Immature natural killer cell (primary cell): ENCODE data around the gene MEIS1. TPM values are rescaled to one million over a fixed set of nuclear protein-coding genes. Genes with fewer than 3 reads are reported as not detected.

ENCODE experiments used
- DNase-seq, 3 donors: peaks; one replicate each; pipeline ENCODE4 v3.0.0; 2022; ENCODE audit warnings: mixed read lengths in 1 of 3
- H3K27ac Mint-ChIP-seq, 6 donors: one replicate each; pipeline ENCODE4 v1.8.0; 2020; ENCODE audit warnings: mixed read lengths in 6 of 6, mild to moderate bottlenecking in 5 of 6, inconsistent platforms in 4 of 6, moderate library complexity in 3 of 6
- H3K27me3 Mint-ChIP-seq, 3 donors: one replicate each; pipeline ENCODE4 v1.8.0; 2020 to 2021; ENCODE audit warnings: low read depth in 3 of 3, mild to moderate bottlenecking in 3 of 3, mixed read lengths in 3 of 3, moderate library complexity in 3 of 3, inconsistent platforms in 1 of 3
- H3K36me3 Mint-ChIP-seq, 3 donors: one replicate each; pipeline ENCODE4 v1.8.0; 2020; ENCODE audit warnings: mixed read lengths in 3 of 3, inconsistent platforms in 2 of 3, mild to moderate bottlenecking in 2 of 3
- H3K4me1 Mint-ChIP-seq, 2 donors: one replicate each; pipeline ENCODE4 v1.8.0; 2020; ENCODE audit warnings: inconsistent platforms in 2 of 2, mild to moderate bottlenecking in 2 of 2, mixed read lengths in 2 of 2, moderate library complexity in 1 of 2
- H3K4me3 Mint-ChIP-seq, 5 donors: one replicate each; pipeline ENCODE4 v1.8.0; 2020; ENCODE audit warnings: mild to moderate bottlenecking in 5 of 5, mixed read lengths in 5 of 5, inconsistent platforms in 3 of 5, moderate library complexity in 3 of 5
- H3K9me3 Mint-ChIP-seq, 6 donors: one replicate each; pipeline ENCODE4 v1.8.0; 2020; ENCODE audit warnings: mild to moderate bottlenecking in 6 of 6, mixed read lengths in 6 of 6, inconsistent platforms in 4 of 6, moderate library complexity in 3 of 6
- polyA plus RNA-seq, 3 donors: library from polyadenylated mRNA; unstranded; fragments of 300-500 nt; fragmentation: Illumina TruSeq; gene quantifications; one replicate each; pipeline ENCODE4 v1.2.3, GENCODE V29; 2021

MEIS1 gene
- polyA plus RNA-seq, 3 donors from 2014 or later = 1.3 to 1.7 TPM; not detected in 1

GRCh38 chr2:66501267-66501666 lies 66.3 kb downstream of the MEIS1 start:
- no peak overlapping the region for H3K4me3 Mint-ChIP-seq
- no peaks in the 10 kb centered on the region for H3K4me1 Mint-ChIP-seq
- no peaks in the 10 kb centered on the region for H3K36me3 Mint-ChIP-seq
- H3K27ac Mint-ChIP-seq = no peak overlapping the region
- no peak for DNase-seq
- H3K9me3 Mint-ChIP-seq = peaks cover 0 to 4% (median 0%) of the 10 kb centered on the region in 6 donors
- H3K27me3 Mint-ChIP-seq = no peaks in the 10 kb centered on the region

- peaks cover 0 to 7% (median 0%) of the 10 kb centered on the region in 3 donors for H3K27me3 Mint-ChIP-seq
- no peak for DNase-seq
- no peaks in the 10 kb centered on the region for H3K4me1 Mint-ChIP-seq
- H3K9me3 Mint-ChIP-seq = no peaks in the 10 kb centered on the region
- H3K36me3 Mint-ChIP-seq = no peaks in the 10 kb centered on the region
- no peak overlapping the region for H3K4me3 Mint-ChIP-seq
- no peak overlapping the region for H3K27ac Mint-ChIP-seq
Measured at GRCh38 chr2:66506265-66506664, 71.3 kb downstream of the MEIS1 start.

- Mint-ChIP-seq H3K4me1 (no peaks in the 10 kb centered on the region), H3K4me3 (no peak overlapping the region), H3K9me3 (no peaks in the 10 kb centered on the region), H3K36me3 (no peaks in the 10 kb centered on the region), H3K27ac (no peak overlapping the region), H3K27me3 (peaks cover 0 to 7% (median 0%) of the 10 kb centered on the region in 3 donors)
- no peak for DNase-seq
Measured at GRCh38 chr2:66507673-66508201, 72.8 kb downstream of the MEIS1 start.

GRCh38 chr2:66508484-66509071 lies 73.7 kb downstream of the MEIS1 start:
- Mint-ChIP-seq H3K27ac (no peak overlapping the region), H3K4me1 (no peaks in the 10 kb centered on the region), H3K27me3 (peaks cover 0 to 7% (median 0%) of the 10 kb centered on the region in 3 donors), H3K36me3 (no peaks in the 10 kb centered on the region), H3K4me3 (peak overlapping the region in 2 of 5 donors; percentile 28 to 44), H3K9me3 (no peaks in the 10 kb centered on the region)
- no peak for DNase-seq

- Mint-ChIP-seq H3K4me1 (no peaks in the 10 kb centered on the region), H3K27ac (no peak overlapping the region), H3K36me3 (no peaks in the 10 kb centered on the region), H3K4me3 (no peak overlapping the region), H3K9me3 (no peaks in the 10 kb centered on the region), H3K27me3 (peaks cover 0 to 7% (median 0%) of the 10 kb centered on the region in 3 donors)
- DNase-seq = no peak
Measured at GRCh38 chr2:66509326-66509811, 74.4 kb downstream of the MEIS1 start.

GRCh38 chr2:66512626-66513025 lies 77.7 kb downstream of the MEIS1 start:
- Mint-ChIP-seq H3K4me1 (no peaks in the 10 kb centered on the region), H3K27ac (no peak overlapping the region), H3K36me3 (no peaks in the 10 kb centered on the region), H3K9me3 (no peaks in the 10 kb centered on the region), H3K4me3 (no peak overlapping the region), H3K27me3 (no peaks in the 10 kb centered on the region)
- no peak for DNase-seq

GRCh38 chr2:66515743-66516142 lies 80.8 kb downstream of the MEIS1 start:
- Mint-ChIP-seq H3K36me3 (no peaks in the 10 kb centered on the region), H3K4me3 (no peak overlapping the region), H3K27ac (no peak overlapping the region), H3K4me1 (no peaks in the 10 kb centered on the region), H3K9me3 (no peaks in the 10 kb centered on the region), H3K27me3 (no peaks in the 10 kb centered on the region)
- no peak for DNase-seq

- Mint-ChIP-seq H3K4me3 (no peak overlapping the region), H3K36me3 (no peaks in the 10 kb centered on the region), H3K27me3 (no peaks in the 10 kb centered on the region), H3K4me1 (no peaks in the 10 kb centered on the region), H3K27ac (no peak overlapping the region), H3K9me3 (no peaks in the 10 kb centered on the region)
- no peak for DNase-seq
Measured at GRCh38 chr2:66516499-66516898, 81.6 kb downstream of the MEIS1 start.

GRCh38 chr2:66517772-66518171 lies 82.8 kb downstream of the MEIS1 start:
- Mint-ChIP-seq H3K9me3 (no peaks in the 10 kb centered on the region), H3K4me1 (no peaks in the 10 kb centered on the region), H3K27ac (no peak overlapping the region), H3K4me3 (no peak overlapping the region), H3K36me3 (no peaks in the 10 kb centered on the region), H3K27me3 (no peaks in the 10 kb centered on the region)
- DNase-seq = no peak

- no peak overlapping the region for H3K4me3 Mint-ChIP-seq
- no peaks in the 10 kb centered on the region for H3K9me3 Mint-ChIP-seq
- no peaks in the 10 kb centered on the region for H3K36me3 Mint-ChIP-seq
- H3K27me3 Mint-ChIP-seq = no peaks in the 10 kb centered on the region
- no peak for DNase-seq
- no peaks in the 10 kb centered on the region for H3K4me1 Mint-ChIP-seq
- no peak overlapping the region for H3K27ac Mint-ChIP-seq
Measured at GRCh38 chr2:66519264-66519843, 84.4 kb downstream of the MEIS1 start.

GRCh38 chr2:66521291-66521922 lies 86.5 kb downstream of the MEIS1 start:
- no peak overlapping the region for H3K27ac Mint-ChIP-seq
- no peaks in the 10 kb centered on the region for H3K27me3 Mint-ChIP-seq
- H3K36me3 Mint-ChIP-seq = no peaks in the 10 kb centered on the region

GRCh38 chr2:66522611-66523376 lies 87.9 kb downstream of the MEIS1 start:
- Mint-ChIP-seq H3K27ac (no peak overlapping the region), H3K36me3 (no peaks in the 10 kb centered on the region), H3K27me3 (no peaks in the 10 kb centered on the region), H3K4me3 (no peak overlapping the region), H3K9me3 (no peaks in the 10 kb centered on the region), H3K4me1 (no peaks in the 10 kb centered on the region)
- no peak for DNase-seq

More at GRCh38 chr2:66521291-66521922, 86.5 kb downstream of the MEIS1 start:
- no peak for DNase-seq
- no peaks in the 10 kb centered on the region for H3K4me1 Mint-ChIP-seq
- no peaks in the 10 kb centered on the region for H3K9me3 Mint-ChIP-seq
- H3K4me3 Mint-ChIP-seq = no peak overlapping the region

GRCh38 chr2:66523377-66523969 lies 88.5 kb downstream of the MEIS1 start:
- Mint-ChIP-seq H3K4me3 (no peak overlapping the region), H3K27ac (no peak overlapping the region), H3K4me1 (no peaks in the 10 kb centered on the region), H3K9me3 (no peaks in the 10 kb centered on the region), H3K27me3 (no peaks in the 10 kb centered on the region), H3K36me3 (no peaks in the 10 kb centered on the region)
- DNase-seq = no peak
